ENCODE measurements around the gene ZSWIM4.
A peak's percentile ranks its signal among the peaks of the same experiment; 100 is the strongest.

Gene ZSWIM4

GRCh38 chr19:13831537-13832467 is 36.6 kb downstream of the ZSWIM4 start:
- no peaks in the 10 kb centered on the region for H4K20me1 ChIP-seq (ENCODE audit: control insufficient read depth, insufficient read depth, low read depth, low read length)
- H3F3A ChIP-seq (ENCODE audit: control insufficient read depth, insufficient read depth): peaks cover 10% of the 10 kb centered on the region
- no peaks in the 10 kb centered on the region for H3K36me3 ChIP-seq (ENCODE audit: control insufficient read depth, low read length)

GRCh38 chr19:13833330-13834243 is 38.3 kb downstream of the ZSWIM4 start:
- no peaks in the 10 kb centered on the region for H4K20me1 ChIP-seq (ENCODE audit: control insufficient read depth, insufficient read depth, low read depth, low read length)
- no peaks in the 10 kb centered on the region for H3K9me3 ChIP-seq (ENCODE audit: control insufficient read depth, insufficient read depth, low read length)
- H3F3A ChIP-seq (ENCODE audit: control insufficient read depth, insufficient read depth): peaks cover 20% of the 10 kb centered on the region
- no peaks in the 10 kb centered on the region for H3K36me3 ChIP-seq (ENCODE audit: control insufficient read depth, low read length)
- TF ChIP-seq EZH2phosphoT487 (IDR thresholded peaks at IDR 0.05; ENCODE audit: borderline replicate concordance, low read length): no peak
- peak; percentile 83 for TF ChIP-seq CTCF (IDR thresholded peaks at IDR 0.05; ENCODE audit: low read depth, low read length, poor library complexity, severe bottlenecking)
- peaks cover 46% of the 10 kb centered on the region for H3K4me1 ChIP-seq (ENCODE audit: control insufficient read depth, low read length)
- no peaks in the 10 kb centered on the region for H3K27me3 ChIP-seq (ENCODE audit: control insufficient read depth, low read length)
- no peaks in the 10 kb centered on the region for H3K9me2 ChIP-seq (replicated peaks; ENCODE audit: control insufficient read depth, low read length)
- no peaks in the 10 kb centered on the region for H3K79me2 ChIP-seq (ENCODE audit: control insufficient read depth, low read length)
- H3K4me3 ChIP-seq (ENCODE audit: low read length): peak overlapping the region; percentile 71
- H3K27ac ChIP-seq (ENCODE audit: low read depth, low read length): no peak overlapping the region
- H3K4me2 ChIP-seq (ENCODE audit: low read length): peak overlapping the region; percentile 75

More at GRCh38 chr19:13831537-13832467, 36.6 kb downstream of the ZSWIM4 start:
- Histone ChIP-seq H3K9me2 (replicated peaks; ENCODE audit: control insufficient read depth, low read length) (no peaks in the 10 kb centered on the region), H3K4me1 (ENCODE audit: control insufficient read depth, low read length) (peaks cover 31% of the 10 kb centered on the region), H3K4me3 (ENCODE audit: low read length) (no peak overlapping the region), H3K79me2 (ENCODE audit: control insufficient read depth, low read length) (no peaks in the 10 kb centered on the region), H3K27me3 (ENCODE audit: control insufficient read depth, low read length) (no peaks in the 10 kb centered on the region), H3K27ac (ENCODE audit: low read depth, low read length) (no peak overlapping the region), H3K9me3 (ENCODE audit: control insufficient read depth, insufficient read depth, low read length) (no peaks in the 10 kb centered on the region), H3K4me2 (ENCODE audit: low read length) (no peak overlapping the region)
- TF ChIP-seq EZH2phosphoT487 (IDR thresholded peaks at IDR 0.05; ENCODE audit: borderline replicate concordance, low read length): no peak
- TF ChIP-seq CTCF (IDR thresholded peaks at IDR 0.05; ENCODE audit: low read depth, low read length, poor library complexity, severe bottlenecking): no peak

DNA sequence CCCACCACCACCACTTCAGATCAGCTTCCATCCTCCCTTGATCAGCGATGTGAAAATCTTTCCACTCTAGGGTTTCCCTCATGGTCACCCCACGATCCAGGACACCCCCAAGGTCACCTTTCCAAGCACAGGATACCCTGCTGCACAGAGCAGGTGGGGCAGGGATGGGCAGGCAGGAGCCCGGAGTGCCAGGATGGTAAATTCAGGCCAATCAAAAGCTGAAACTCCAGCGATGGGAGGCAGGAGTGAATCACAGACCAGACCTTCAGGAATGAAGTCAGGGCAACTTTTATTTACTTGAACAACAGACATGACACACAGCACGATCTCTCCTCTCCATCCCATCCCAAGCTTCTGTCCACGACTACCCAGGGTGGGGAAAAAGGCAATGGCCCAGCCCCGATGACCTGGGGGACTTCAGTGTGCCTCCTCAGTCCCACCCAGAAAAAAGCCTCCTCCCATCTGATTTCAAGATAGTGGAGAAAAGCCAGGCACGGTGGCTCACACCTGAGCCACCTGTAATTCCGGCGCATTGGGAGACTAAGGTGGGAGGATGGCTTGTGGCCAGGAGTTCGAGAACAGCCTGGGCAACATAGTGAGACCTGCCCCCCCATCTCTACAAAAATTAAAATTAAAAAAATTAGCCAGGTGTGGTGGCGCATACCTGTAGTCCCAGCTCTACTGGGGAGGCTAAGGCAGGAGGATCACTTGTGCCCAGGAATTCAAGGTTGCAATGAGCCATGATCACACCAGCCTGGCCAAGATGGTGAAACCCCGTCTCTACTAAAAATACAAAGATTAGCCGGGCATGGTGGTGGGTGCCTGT is 39.2 kb downstream of the ZSWIM4 start:
- Histone ChIP-seq H3K4me2 (ENCODE audit: low read length) (peak overlapping the region; percentile 75), H3K36me3 (ENCODE audit: control insufficient read depth, low read length) (no peaks in the 10 kb centered on the region), H3K27ac (ENCODE audit: low read depth, low read length) (no peak overlapping the region), H3K27me3 (ENCODE audit: control insufficient read depth, low read length) (no peaks in the 10 kb centered on the region), H3K9me3 (ENCODE audit: control insufficient read depth, insufficient read depth, low read length) (no peaks in the 10 kb centered on the region), H3K4me3 (ENCODE audit: low read length) (peak overlapping the region; percentile 71), H3K4me1 (ENCODE audit: control insufficient read depth, low read length) (peaks cover 55% of the 10 kb centered on the region), H3K9me2 (replicated peaks; ENCODE audit: control insufficient read depth, low read length) (no peaks in the 10 kb centered on the region), H4K20me1 (ENCODE audit: control insufficient read depth, insufficient read depth, low read depth, low read length) (no peaks in the 10 kb centered on the region), H3K79me2 (ENCODE audit: control insufficient read depth, low read length) (no peaks in the 10 kb centered on the region), H3F3A (ENCODE audit: control insufficient read depth, insufficient read depth) (peaks cover 21% of the 10 kb centered on the region)
- TF ChIP-seq CTCF (IDR thresholded peaks at IDR 0.05; ENCODE audit: low read depth, low read length, poor library complexity, severe bottlenecking) (no peak), EZH2phosphoT487 (IDR thresholded peaks at IDR 0.05; ENCODE audit: borderline replicate concordance, low read length) (no peak)
